ENCODE results near the gene LDLRAD4.

DNA sequence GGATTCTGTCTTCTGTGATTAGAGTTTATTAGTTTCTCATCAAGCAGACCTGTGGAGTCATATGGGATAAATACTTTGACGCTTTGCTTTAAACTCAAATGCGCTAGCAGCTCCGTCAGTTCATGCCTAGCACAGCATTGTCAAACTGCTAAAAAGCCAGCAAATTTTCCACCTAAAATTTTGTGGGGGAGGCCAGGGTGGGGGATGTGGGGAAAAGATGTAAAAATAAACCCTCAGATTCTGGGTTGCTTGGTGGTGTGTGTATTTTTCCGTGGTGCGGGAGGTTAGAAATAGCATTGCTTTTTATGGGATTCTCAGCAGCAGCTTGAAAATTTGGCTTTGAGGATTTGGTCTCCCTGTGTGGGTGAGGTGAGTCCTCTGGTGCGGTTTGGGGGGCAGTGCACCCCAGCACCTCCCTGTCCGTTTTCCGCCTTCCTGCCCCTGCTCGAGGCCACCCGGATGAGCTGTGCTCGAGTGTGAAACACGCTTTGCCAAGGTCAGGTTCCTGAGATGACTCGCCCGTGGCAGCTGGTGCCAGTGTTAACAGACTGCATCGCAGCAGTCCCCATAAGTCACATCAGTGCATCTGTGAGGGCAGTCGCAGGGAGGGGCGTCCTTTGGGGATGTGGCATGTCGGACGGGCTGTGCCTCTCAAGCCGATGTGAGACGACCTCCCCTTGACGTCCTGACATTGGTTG, 65.9 kb downstream of the LDLRAD4 start:
- no peak for TF ChIP-seq CSRNP3 (CRISPR knock-in tag; IDR thresholded peaks at IDR 0.05)
- TF ChIP-seq CSDC2 (CRISPR knock-in tag; IDR thresholded peaks at IDR 0.05): no peak
- no peak for TF ChIP-seq BACH2 (CRISPR knock-in tag; IDR thresholded peaks at IDR 0.05; ENCODE audit: borderline replicate concordance)
- TF ChIP-seq ZFP30 (CRISPR knock-in tag; IDR thresholded peaks at IDR 0.05): no peak
- TF ChIP-seq ZFP3 (CRISPR knock-in tag; IDR thresholded peaks at IDR 0.05): no peak
- TF ChIP-seq PPARA (CRISPR knock-in tag; IDR thresholded peaks at IDR 0.05; ENCODE audit: borderline replicate concordance): no peak
- no peak for TF ChIP-seq ZC3H10 (CRISPR knock-in tag; IDR thresholded peaks at IDR 0.05)
- no peak for TF ChIP-seq TOX (CRISPR knock-in tag; IDR thresholded peaks at IDR 0.05; ENCODE audit: borderline replicate concordance)
- TF ChIP-seq ZNF70 (CRISPR knock-in tag; IDR thresholded peaks at IDR 0.05): no peak
- no peak for TF ChIP-seq ZNF8 (CRISPR knock-in tag; IDR thresholded peaks at IDR 0.05)
- TF ChIP-seq TCF4 (CRISPR knock-in tag; IDR thresholded peaks at IDR 0.05; ENCODE audit: borderline replicate concordance): no peak

Data from SK-N-SH treated with all-trans-retinoic acid at 6 μM for 48 hours (cell line).